ENCODE measurements around the gene GPER1. TPM values are rescaled to one million over a fixed set of nuclear protein-coding genes. Genes with fewer than 3 reads are reported as not detected.

GPER1 gene
- total RNA-seq, 1 experiment from 2014 or later: 1.2 TPM

DNA sequence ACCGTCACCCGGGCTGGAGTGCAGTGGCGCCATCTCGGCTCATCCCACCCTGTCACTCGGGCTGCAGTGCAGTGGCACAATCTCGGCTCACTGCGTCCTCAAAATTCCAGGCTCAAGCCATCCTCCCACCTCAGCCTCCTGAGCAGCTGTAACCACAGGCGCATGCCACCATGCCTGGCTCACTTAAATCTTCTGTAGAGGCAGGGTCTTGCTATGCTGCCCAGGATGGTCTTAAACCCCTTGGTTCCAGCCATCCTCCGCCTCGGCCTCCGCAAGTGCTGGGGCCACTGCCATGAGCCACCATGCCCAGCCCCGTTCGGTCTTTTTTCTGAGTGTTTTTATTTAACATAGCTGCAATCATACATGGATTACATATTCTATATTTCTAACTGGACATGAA is 41.5 kb downstream of the GPER1 start:
- ATAC-seq: no peak

DNA sequence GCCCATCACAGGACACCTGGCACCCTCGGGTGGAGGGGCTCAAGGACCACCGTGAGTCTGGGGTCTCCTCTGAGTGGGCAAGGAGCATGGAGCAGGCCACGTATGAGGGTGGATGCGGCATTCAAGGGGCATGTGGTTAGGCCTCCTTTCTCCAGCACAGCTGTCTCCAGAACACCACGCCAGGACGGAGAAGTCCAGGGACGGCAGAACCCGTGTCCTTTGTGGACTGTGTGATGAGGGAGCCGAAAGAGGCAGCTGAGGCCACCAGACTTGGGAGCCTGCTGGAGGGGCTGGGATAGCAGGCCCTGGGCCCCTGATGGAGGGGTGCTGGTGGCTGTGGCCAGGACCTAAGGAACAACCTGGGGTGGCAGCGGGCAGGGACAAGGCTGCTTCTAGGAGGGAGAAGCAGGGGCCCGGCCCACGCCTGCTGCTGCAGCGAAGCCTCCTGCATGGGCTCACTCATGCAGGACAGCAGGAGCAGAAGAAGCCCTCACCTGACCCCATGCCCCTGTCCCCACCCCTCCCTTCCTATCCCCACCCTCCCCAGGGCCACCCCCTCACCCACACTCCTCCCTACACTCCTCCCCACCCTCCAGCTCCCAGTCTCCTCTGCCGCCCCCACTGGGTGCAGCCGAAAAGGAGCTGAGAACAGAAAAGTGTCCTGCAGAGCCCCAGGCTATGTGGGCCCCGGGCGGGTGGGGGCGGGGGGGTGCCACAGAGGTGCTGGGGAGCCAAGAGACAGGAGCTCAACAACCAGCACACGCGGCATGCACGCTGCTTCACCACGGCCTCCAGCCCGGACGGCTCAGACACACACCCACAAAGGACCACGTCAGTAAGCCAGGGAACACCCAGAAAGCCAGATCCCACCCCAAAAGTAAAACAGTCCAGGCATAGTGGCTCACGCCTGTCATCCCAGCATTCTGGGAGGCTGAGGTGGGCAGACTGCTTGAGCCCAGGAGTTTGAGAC is 42.4 kb downstream of the GPER1 start:
- Histone ChIP-seq H2AFZ (ENCODE audit: low read depth, low read length, poor library complexity, severe bottlenecking) (no peak overlapping the region), H3K27me3 (ENCODE audit: insufficient read depth, low read length) (no peaks in the 10 kb centered on the region), H3K4me1 (ENCODE audit: control insufficient read depth in 1 of 2, insufficient read depth in 2 of 2, low read length in 2 of 2) (no peaks in the 10 kb centered on the region), H3K9me2 (ENCODE audit: insufficient read depth) (no peaks in the 10 kb centered on the region), H3K27ac (ENCODE audit: low read depth, low read length) (no peak overlapping the region), H3K9me3 (ENCODE audit: control insufficient read depth in 1 of 2, insufficient read depth in 1 of 2, low read depth in 1 of 2, low read length in 2 of 2) (no peaks in the 10 kb centered on the region), H4K20me1 (ENCODE audit: insufficient read depth) (no peaks in the 10 kb centered on the region), H3K79me2 (ENCODE audit: insufficient read depth, low read length) (peaks cover 36% of the 10 kb centered on the region), H3K4me3 (replicated peaks in 1 of 2; ENCODE audit: low read depth in 1 of 2, low read length in 2 of 2) (no peak overlapping the region), H3K9ac (ENCODE audit: low read length) (no peak overlapping the region), H3K4me2 (ENCODE audit: low read length) (no peak overlapping the region), H3K36me3 (ENCODE audit: control insufficient read depth in 1 of 2, insufficient read depth in 2 of 2, low read length in 2 of 2) (peaks cover 0 to 6% of the 10 kb centered on the region in 2 experiments; a peak in 3 of 4 replicates)
- ATAC-seq: no peak
- intact Hi-C loops (cut with micrococcal nuclease): no loop called here
- DNase-seq (ENCODE audit: low read depth, low spot score): no peak
- TF ChIP-seq TCF7L2 (IDR thresholded peaks at IDR 0.05; ENCODE audit: borderline replicate concordance, extremely low read depth, insufficient read depth, insufficient read length) (no peak), SIN3A (IDR thresholded peaks at IDR 0.05; ENCODE audit: low read depth) (no peak), REST (IDR thresholded peaks at IDR 0.05; ENCODE audit: low read depth) (no peak), ELF1 (IDR thresholded peaks at IDR 0.05; ENCODE audit: borderline replicate concordance, low read depth) (no peak)
- POLR2A ChIA-PET: no interaction called here
- RAD21 ChIA-PET (ENCODE audit: low non-redundant PET in 1 of 2, low total read pairs in 2 of 2, uncharacterized antibody in 2 of 2, unreplicated experiment in 2 of 2): no interaction called here
- CTCF ChIA-PET: no interaction called here
- BruUV-seq (replicated peaks): no TSS peak

More for the DNA sequence above, 41.5 kb downstream of the GPER1 start:
- Histone ChIP-seq H2AFZ (ENCODE audit: low read depth, low read length, poor library complexity, severe bottlenecking) (no peak overlapping the region), H4K20me1 (ENCODE audit: insufficient read depth) (no peaks in the 10 kb centered on the region), H3K4me2 (ENCODE audit: low read length) (no peak overlapping the region), H3K9me3 (ENCODE audit: control insufficient read depth in 1 of 2, insufficient read depth in 1 of 2, low read depth in 1 of 2, low read length in 2 of 2) (no peaks in the 10 kb centered on the region), H3K4me1 (ENCODE audit: control insufficient read depth in 1 of 2, insufficient read depth in 2 of 2, low read length in 2 of 2) (no peaks in the 10 kb centered on the region), H3K4me3 (replicated peaks in 1 of 2; ENCODE audit: low read depth in 1 of 2, low read length in 2 of 2) (no peak overlapping the region), H3K27ac (ENCODE audit: low read depth, low read length) (no peak overlapping the region), H3K9ac (ENCODE audit: low read length) (no peak overlapping the region), H3K79me2 (ENCODE audit: insufficient read depth, low read length) (peaks cover 32% of the 10 kb centered on the region), H3K9me2 (ENCODE audit: insufficient read depth) (no peaks in the 10 kb centered on the region), H3K36me3 (ENCODE audit: control insufficient read depth in 1 of 2, insufficient read depth in 2 of 2, low read length in 2 of 2) (peaks cover 0 to 6% of the 10 kb centered on the region in 2 experiments; a peak in 3 of 4 replicates), H3K27me3 (ENCODE audit: insufficient read depth, low read length) (no peaks in the 10 kb centered on the region)
- ChIA-PET POLR2A (no interaction called here), RAD21 (ENCODE audit: low non-redundant PET in 1 of 2, low total read pairs in 2 of 2, uncharacterized antibody in 2 of 2, unreplicated experiment in 2 of 2) (no interaction called here), CTCF (no interaction called here)
- intact Hi-C loops (cut with micrococcal nuclease): no loop called here
- no TSS peak for BruUV-seq (replicated peaks)
- TF ChIP-seq SP1 (IDR thresholded peaks at IDR 0.05; ENCODE audit: low read depth): no peak
- TF ChIP-seq, protein P1, sequence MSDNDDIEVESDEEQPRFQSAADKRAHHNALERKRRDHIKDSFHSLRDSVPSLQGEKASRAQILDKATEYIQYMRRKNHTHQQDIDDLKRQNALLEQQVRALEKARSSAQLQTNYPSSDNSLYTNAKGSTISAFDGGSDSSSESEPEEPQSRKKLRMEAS (IDR thresholded peaks at IDR 0.05): no peak
- DNase-seq (ENCODE audit: low read depth, low spot score): no peak
